Liver (tissue), 9 donors: ENCODE data around the gene GALNT6. TPM values are rescaled to one million over a fixed set of nuclear protein-coding genes. Genes with fewer than 3 reads are reported as not detected.

Experiments
- DNase-seq: peaks from one replicate; pipeline ENCODE4 v3.0.0-alpha.2; 2017; ENCODE audit warnings: low spot score
- H3K27ac ChIP-seq, 2 donors: one replicate each; pipeline ENCODE4 v1.7.0; 2013; ENCODE audit warnings: inconsistent platforms in 2 of 2, low read length in 2 of 2, control low read depth in 1 of 2, low read depth in 1 of 2, mild to moderate bottlenecking in 1 of 2
- H3K27me3 ChIP-seq, 4 donors: one replicate each; pipeline versions ENCODE4 v1.6.1 to v1.7.0; 2013; ENCODE audit warnings: low read length in 3 of 4, inconsistent platforms in 1 of 4, mild to moderate bottlenecking in 1 of 4, moderate library complexity in 1 of 4; ENCODE audit not compliant: control insufficient read depth in 4 of 4, insufficient read depth in 4 of 4
- H3K36me3 ChIP-seq, 4 donors: one replicate each; pipeline versions ENCODE4 v1.6.1 to v1.7.0; 2013; ENCODE audit warnings: low read length in 3 of 4, mild to moderate bottlenecking in 3 of 4, low read depth in 1 of 4, moderate library complexity in 1 of 4; ENCODE audit not compliant: control insufficient read depth in 4 of 4, insufficient read depth in 3 of 4
- H3K4me1 ChIP-seq, 4 donors: one replicate each; pipeline versions ENCODE4 v1.6.1 to v1.7.0; 2013; ENCODE audit warnings: low read length in 3 of 4, mild to moderate bottlenecking in 3 of 4, moderate library complexity in 1 of 4; ENCODE audit not compliant: control insufficient read depth in 4 of 4, insufficient read depth in 4 of 4
- H3K4me3 ChIP-seq, 3 donors: one replicate each; pipeline versions ENCODE4 v1.6.1 to v1.7.0; 2013; ENCODE audit warnings: low read length in 3 of 3, control low read depth in 1 of 3, low read depth in 1 of 3, mild to moderate bottlenecking in 1 of 3
- H3K9ac ChIP-seq, 2 donors: one replicate each; pipeline ENCODE4 v1.7.0; 2013; ENCODE audit warnings: low read length in 2 of 2, mild to moderate bottlenecking in 2 of 2, moderate library complexity in 2 of 2, control low read depth in 1 of 2, low read depth in 1 of 2
- H3K9me3 ChIP-seq, 4 donors: one replicate each; pipeline versions ENCODE4 v1.6.1 to v1.7.0; 2013; ENCODE audit warnings: low read length in 3 of 4; ENCODE audit not compliant: control insufficient read depth in 4 of 4
- EGR1 ChIP-seq, 2 donors: IDR thresholded peaks; 2 replicates each; pipeline ENCODE4 v1.6.1; 2016 to 2018; ENCODE audit warnings: antibody characterized with exemption in 2 of 2, low read depth in 2 of 2
- FOXA1 ChIP-seq: IDR thresholded peaks from 2 replicates; pipeline ENCODE4 v1.6.1; 2016; ENCODE audit warnings: antibody characterized with exemption
- FOXA2 ChIP-seq: IDR thresholded peaks from 2 replicates; pipeline ENCODE4 v1.6.1; 2016; ENCODE audit warnings: antibody characterized with exemption
- HNF4A ChIP-seq, 2 donors: conservative IDR thresholded peaks; 2 replicates each; pipeline ENCODE4 v1.6.1; 2016; ENCODE audit warnings: antibody characterized with exemption in 2 of 2, mild to moderate bottlenecking in 2 of 2
- HNF4G ChIP-seq: IDR thresholded peaks from 2 replicates; pipeline ENCODE4 v1.6.1; 2016; ENCODE audit warnings: antibody characterized with exemption
- JUND ChIP-seq, 2 donors: IDR thresholded peaks; 2 replicates each; pipeline ENCODE4 v1.6.1; 2016; ENCODE audit warnings: antibody characterized with exemption in 2 of 2
- NR2F2 ChIP-seq: IDR thresholded peaks from 2 replicates; pipeline ENCODE4 v1.6.1; 2016; ENCODE audit warnings: antibody characterized with exemption
- RAD21 ChIP-seq, 2 donors: IDR thresholded peaks; 2 replicates each; pipeline ENCODE4 v1.6.1; 2016; ENCODE audit warnings: antibody characterized with exemption in 2 of 2, mild to moderate bottlenecking in 2 of 2
- RXRA ChIP-seq, 2 donors: IDR thresholded peaks; 2 replicates each; pipeline ENCODE4 v1.6.1; 2017 to 2018; ENCODE audit warnings: antibody characterized with exemption in 2 of 2, mild to moderate bottlenecking in 1 of 2
- SP1 ChIP-seq: IDR thresholded peaks from 2 replicates; pipeline ENCODE4 v1.6.1; 2018; ENCODE audit warnings: antibody characterized with exemption, mild to moderate bottlenecking
- TAF1 ChIP-seq: conservative IDR thresholded peaks from 2 replicates; pipeline ENCODE4 v1.6.1; 2016; ENCODE audit warnings: antibody characterized with exemption, mild to moderate bottlenecking
- YY1 ChIP-seq: IDR thresholded peaks from 2 replicates; pipeline ENCODE4 v1.6.1; 2016; ENCODE audit warnings: antibody characterized with exemption, mild to moderate bottlenecking
- WGBS: extraction: QIAGEN DNeasy Blood & Tissue Kit; methylation state at CpG from one replicate; pipeline ENCODE4 v1.1.7; 2013; 5-methylcytosine and 5-hydroxymethylcytosine counted together
- polyA plus RNA-seq, 2 donors: library from polyadenylated mRNA; stranded (reverse) in 1 of 2; unstranded in 1 of 2; fragments of 200-250 nt in 1 of 2; fragments of >200 nt in 1 of 2; fragmentation: Nextera tagmentation in 1 of 2; extraction: Ambion mirVana in 1 of 2; gene quantifications; one replicate each; pipeline versions ENCODE4 v1.2.1 to v1.2.3, GENCODE V29; 2013 to 2015
- total RNA-seq, 2 donors: library from RNA; depleted of rRNA; stranded (reverse); fragments of >200 nt; gene quantifications; one replicate each; pipeline ENCODE4 v1.2.3, GENCODE V29; 2014
- TF ChIP-seq, protein P1 (sequence below): IDR thresholded peaks from 2 replicates; pipeline ENCODE4 v1.6.1; 2016; ENCODE audit warnings: antibody characterized with exemption, mild to moderate bottlenecking
- TF ChIP-seq, protein P2 (sequence below): IDR thresholded peaks from 2 replicates; pipeline ENCODE4 v1.6.1; 2016; ENCODE audit warnings: antibody characterized with exemption
- TF ChIP-seq, protein P3 (sequence below): fragments of 150-350 bp; IDR thresholded peaks from 2 replicates; pipeline ENCODE4 v1.5.1; 2017; ENCODE audit warnings: improper control_type of control experiment, low read depth, low read length; ENCODE audit not compliant: missing input control
- TF ChIP-seq, protein P4 (sequence below): IDR thresholded peaks from 2 replicates; pipeline ENCODE4 v1.6.1; 2016; ENCODE audit warnings: antibody characterized with exemption
- TF ChIP-seq, protein P5 (sequence below): IDR thresholded peaks from 2 replicates; pipeline ENCODE4 v1.6.1; 2016; ENCODE audit warnings: antibody characterized with exemption
- donor health status: healthy.
- donor health status: healthy.
- donor health status: healthy.
- donor health status: healthy.
- donor health status: healthy.

The GALNT6 gene
- total and polyA plus RNA-seq, 4 donors: 0.40 to 24.1 (median 1.2) TPM

DNA sequence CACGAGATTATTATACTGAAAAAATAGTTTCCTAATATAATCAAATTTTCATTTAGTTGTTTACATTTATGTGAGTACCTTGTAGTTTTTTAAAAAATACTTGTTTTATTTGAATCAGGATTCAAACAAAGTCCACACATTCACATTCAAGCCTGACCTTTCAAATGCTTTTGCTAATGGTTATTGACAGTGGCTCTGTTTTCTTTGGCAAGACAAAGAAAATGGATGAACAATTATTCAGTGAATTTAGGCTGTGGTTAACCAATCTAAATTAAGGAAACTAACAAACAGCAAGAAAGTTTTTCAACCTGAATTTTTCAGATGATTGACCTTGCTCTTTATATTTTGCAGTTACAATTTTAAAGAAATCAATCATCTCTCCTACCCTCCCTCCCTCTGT lies 43.1 kb upstream of the GALNT6 start:
- peaks cover 0 to 3% (median 0%) of the 10 kb centered on the region in 4 donors for H3K4me1 ChIP-seq
- no peaks in the 10 kb centered on the region for H3K27me3 ChIP-seq
- H3K9me3 ChIP-seq: no peaks in the 10 kb centered on the region
- no peaks in the 10 kb centered on the region for H3K36me3 ChIP-seq
- no peak overlapping the region for H3K27ac ChIP-seq
- 30% methylated on average over 1 of the region's 1 CpG for WGBS
- TF ChIP-seq FOXA1: peak; percentile 80
- TF ChIP-seq, protein P1, sequence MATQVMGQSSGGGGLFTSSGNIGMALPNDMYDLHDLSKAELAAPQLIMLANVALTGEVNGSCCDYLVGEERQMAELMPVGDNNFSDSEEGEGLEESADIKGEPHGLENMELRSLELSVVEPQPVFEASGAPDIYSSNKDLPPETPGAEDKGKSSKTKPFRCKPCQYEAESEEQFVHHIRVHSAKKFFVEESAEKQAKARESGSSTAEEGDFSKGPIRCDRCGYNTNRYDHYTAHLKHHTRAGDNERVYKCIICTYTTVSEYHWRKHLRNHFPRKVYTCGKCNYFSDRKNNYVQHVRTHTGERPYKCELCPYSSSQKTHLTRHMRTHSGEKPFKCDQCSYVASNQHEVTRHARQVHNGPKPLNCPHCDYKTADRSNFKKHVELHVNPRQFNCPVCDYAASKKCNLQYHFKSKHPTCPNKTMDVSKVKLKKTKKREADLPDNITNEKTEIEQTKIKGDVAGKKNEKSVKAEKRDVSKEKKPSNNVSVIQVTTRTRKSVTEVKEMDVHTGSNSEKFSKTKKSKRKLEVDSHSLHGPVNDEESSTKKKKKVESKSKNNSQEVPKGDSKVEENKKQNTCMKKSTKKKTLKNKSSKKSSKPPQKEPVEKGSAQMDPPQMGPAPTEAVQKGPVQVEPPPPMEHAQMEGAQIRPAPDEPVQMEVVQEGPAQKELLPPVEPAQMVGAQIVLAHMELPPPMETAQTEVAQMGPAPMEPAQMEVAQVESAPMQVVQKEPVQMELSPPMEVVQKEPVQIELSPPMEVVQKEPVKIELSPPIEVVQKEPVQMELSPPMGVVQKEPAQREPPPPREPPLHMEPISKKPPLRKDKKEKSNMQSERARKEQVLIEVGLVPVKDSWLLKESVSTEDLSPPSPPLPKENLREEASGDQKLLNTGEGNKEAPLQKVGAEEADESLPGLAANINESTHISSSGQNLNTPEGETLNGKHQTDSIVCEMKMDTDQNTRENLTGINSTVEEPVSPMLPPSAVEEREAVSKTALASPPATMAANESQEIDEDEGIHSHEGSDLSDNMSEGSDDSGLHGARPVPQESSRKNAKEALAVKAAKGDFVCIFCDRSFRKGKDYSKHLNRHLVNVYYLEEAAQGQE: peak; percentile 29
- TF ChIP-seq YY1: peak; percentile 19
- no peak for TF ChIP-seq TAF1
- peak in 1 of 2 donors; percentile 46 for TF ChIP-seq HNF4A (conservative IDR thresholded peaks at IDR 0.05)
- peak; percentile 58 for TF ChIP-seq FOXA2
- no peak overlapping the region for H3K9ac ChIP-seq
- H3K4me3 ChIP-seq: no peak overlapping the region
- DNase-seq: no peak

DNA sequence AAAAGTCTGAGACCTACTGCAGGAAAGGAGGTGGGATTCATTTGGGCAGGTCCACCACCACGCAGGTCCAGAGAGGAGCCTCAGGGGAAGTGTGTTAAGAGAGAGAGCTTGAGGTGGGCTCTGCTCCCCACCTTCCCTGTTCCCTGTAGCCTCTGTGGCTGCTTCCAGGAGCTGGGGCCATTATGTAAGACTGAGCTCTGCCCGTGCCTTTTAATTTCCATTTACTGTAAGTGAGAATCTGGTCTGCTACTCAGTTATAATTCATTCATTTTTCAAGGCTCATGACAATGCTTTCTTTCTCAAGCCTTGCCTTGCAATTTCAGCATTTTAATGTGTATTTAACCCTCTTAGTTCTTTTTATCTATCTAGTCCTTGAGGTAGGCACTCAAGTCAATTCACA lies 41.7 kb upstream of the GALNT6 start:
- Histone ChIP-seq H3K27me3 (no peaks in the 10 kb centered on the region), H3K9ac (no peak overlapping the region), H3K36me3 (no peaks in the 10 kb centered on the region), H3K27ac (no peak overlapping the region), H3K9me3 (no peaks in the 10 kb centered on the region), H3K4me1 (peaks cover 0 to 3% (median 0%) of the 10 kb centered on the region in 4 donors), H3K4me3 (no peak overlapping the region)
- WGBS: 88% methylated on average over 2 of the region's 2 CpGs
- TF ChIP-seq HNF4A (conservative IDR thresholded peaks at IDR 0.05) (no peak), SP1 (no peak), RAD21 (IDR thresholded peaks at IDR 0.05) (no peak), HNF4G (no peak)
- no peak for DNase-seq

DNA sequence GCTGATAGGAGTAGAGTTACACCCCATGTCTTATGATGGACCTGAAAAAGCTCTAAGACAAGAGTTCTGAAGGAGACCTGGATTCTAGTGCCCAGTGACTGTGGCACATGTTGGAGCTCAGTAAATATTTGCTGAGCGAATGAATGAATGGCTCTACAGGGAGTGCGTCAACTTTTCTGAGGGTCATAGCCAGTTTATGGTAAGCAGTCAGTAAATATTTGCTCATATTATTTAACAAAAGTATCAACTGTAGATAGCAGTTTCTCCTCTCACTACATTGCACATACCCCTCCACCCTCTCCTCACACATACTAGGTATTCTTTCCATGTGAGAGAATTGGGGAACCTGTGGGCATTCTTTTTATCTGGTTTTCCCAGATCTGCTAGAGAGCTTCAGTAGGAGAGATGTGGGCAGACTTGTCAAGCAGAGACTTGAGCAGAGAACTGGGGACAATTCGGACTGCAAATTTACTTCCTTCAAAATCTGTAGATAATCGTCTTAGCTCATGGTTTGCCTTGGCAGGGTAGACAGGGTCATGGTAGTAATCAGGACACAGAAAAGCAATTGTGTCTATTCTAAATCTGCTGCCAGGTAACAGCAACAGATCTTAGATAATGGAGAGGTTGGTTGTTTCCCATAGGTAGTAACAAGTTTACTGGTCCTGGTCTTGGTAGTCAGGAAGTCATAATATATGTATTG lies 39.1 kb upstream of the GALNT6 start:
- Histone ChIP-seq H3K9me3 (no peaks in the 10 kb centered on the region), H3K27me3 (no peaks in the 10 kb centered on the region), H3K4me3 (no peak overlapping the region), H3K27ac (no peak overlapping the region), H3K36me3 (no peaks in the 10 kb centered on the region), H3K4me1 (peaks cover 0 to 3% (median 0%) of the 10 kb centered on the region in 4 donors), H3K9ac (no peak overlapping the region)
- 31% methylated on average over 4 of the region's 4 CpGs for WGBS
- DNase-seq: no peak
- no peak for TF ChIP-seq FOXA1
- TF ChIP-seq, protein P2, sequence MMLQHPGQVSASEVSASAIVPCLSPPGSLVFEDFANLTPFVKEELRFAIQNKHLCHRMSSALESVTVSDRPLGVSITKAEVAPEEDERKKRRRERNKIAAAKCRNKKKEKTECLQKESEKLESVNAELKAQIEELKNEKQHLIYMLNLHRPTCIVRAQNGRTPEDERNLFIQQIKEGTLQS: no peak
- TF ChIP-seq RAD21 (IDR thresholded peaks at IDR 0.05): no peak
- no peak for TF ChIP-seq JUND (IDR thresholded peaks at IDR 0.05)
- TF ChIP-seq YY1: no peak
- TF ChIP-seq RXRA (IDR thresholded peaks at IDR 0.05): no peak
- TF ChIP-seq SP1: no peak
- TF ChIP-seq, protein P3, sequence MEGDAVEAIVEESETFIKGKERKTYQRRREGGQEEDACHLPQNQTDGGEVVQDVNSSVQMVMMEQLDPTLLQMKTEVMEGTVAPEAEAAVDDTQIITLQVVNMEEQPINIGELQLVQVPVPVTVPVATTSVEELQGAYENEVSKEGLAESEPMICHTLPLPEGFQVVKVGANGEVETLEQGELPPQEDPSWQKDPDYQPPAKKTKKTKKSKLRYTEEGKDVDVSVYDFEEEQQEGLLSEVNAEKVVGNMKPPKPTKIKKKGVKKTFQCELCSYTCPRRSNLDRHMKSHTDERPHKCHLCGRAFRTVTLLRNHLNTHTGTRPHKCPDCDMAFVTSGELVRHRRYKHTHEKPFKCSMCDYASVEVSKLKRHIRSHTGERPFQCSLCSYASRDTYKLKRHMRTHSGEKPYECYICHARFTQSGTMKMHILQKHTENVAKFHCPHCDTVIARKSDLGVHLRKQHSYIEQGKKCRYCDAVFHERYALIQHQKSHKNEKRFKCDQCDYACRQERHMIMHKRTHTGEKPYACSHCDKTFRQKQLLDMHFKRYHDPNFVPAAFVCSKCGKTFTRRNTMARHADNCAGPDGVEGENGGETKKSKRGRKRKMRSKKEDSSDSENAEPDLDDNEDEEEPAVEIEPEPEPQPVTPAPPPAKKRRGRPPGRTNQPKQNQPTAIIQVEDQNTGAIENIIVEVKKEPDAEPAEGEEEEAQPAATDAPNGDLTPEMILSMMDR: no peak
- no peak for TF ChIP-seq NR2F2
- TF ChIP-seq, protein P4, sequence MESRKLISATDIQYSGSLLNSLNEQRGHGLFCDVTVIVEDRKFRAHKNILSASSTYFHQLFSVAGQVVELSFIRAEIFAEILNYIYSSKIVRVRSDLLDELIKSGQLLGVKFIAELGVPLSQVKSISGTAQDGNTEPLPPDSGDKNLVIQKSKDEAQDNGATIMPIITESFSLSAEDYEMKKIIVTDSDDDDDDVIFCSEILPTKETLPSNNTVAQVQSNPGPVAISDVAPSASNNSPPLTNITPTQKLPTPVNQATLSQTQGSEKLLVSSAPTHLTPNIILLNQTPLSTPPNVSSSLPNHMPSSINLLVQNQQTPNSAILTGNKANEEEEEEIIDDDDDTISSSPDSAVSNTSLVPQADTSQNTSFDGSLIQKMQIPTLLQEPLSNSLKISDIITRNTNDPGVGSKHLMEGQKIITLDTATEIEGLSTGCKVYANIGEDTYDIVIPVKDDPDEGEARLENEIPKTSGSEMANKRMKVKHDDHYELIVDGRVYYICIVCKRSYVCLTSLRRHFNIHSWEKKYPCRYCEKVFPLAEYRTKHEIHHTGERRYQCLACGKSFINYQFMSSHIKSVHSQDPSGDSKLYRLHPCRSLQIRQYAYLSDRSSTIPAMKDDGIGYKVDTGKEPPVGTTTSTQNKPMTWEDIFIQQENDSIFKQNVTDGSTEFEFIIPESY: no peak
- no peak for TF ChIP-seq HNF4G
- no peak for TF ChIP-seq EGR1 (IDR thresholded peaks at IDR 0.05; ENCODE audit: low read depth in 2 of 2)
- no peak for TF ChIP-seq FOXA2
- TF ChIP-seq, protein P5, sequence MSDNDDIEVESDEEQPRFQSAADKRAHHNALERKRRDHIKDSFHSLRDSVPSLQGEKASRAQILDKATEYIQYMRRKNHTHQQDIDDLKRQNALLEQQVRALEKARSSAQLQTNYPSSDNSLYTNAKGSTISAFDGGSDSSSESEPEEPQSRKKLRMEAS: no peak
